HEK293 (cell line): ENCODE data around the gene NDUFB10.

Experiments used
- CTCF ChIA-PET: fragments of 350-600 bp; formaldehyde crosslinking; extraction: SDS; loops from one replicate; lab custom pipeline; 2021; ENCODE audit warnings: antibody characterized with exemption; lab: Yijun Ruan, JAX
- POLR2A ChIA-PET: fragments of 300-600 bp; formaldehyde crosslinking; extraction: SDS; loops from one replicate; lab custom pipeline; 2020; ENCODE audit warnings: antibody characterized with exemption, inconsistent platforms; lab: Yijun Ruan, JAX
- H3K27ac ChIP-seq: fragments of 200-500 bp; sonication (Bioruptor generic); 2 replicates; pipeline ENCODE4 v1.5.1; 2014; ENCODE audit warnings: low read depth, low read length, control low read depth, inconsistent platforms; ENCODE audit errors: extremely low read depth
- H3K36me3 ChIP-seq, 2 experiments: fragments of 200-500 bp in 1 of 2; sonication (Bioruptor generic) in 1 of 2; 1 replicate in 1 of 2; 2 replicates in 1 of 2; pipeline ENCODE4 v1.5.1; 2014 to 2017; ENCODE audit warnings: inconsistent platforms in 2 of 2, low read length in 2 of 2; ENCODE audit not compliant: control insufficient read depth in 2 of 2, insufficient read depth in 1 of 2
- H3K4me1 ChIP-seq: fragments of 200-500 bp; sonication (Bioruptor generic); 2 replicates; pipeline ENCODE4 v1.5.1; 2014; ENCODE audit warnings: mild to moderate bottlenecking, low read length, inconsistent platforms; ENCODE audit not compliant: control insufficient read depth, insufficient read depth
- H3K4me3 ChIP-seq: 2 replicates; pipeline ENCODE4 v1.5.1; 2011; ENCODE audit warnings: low read depth, mild to moderate bottlenecking, control low read depth, low read length, moderate library complexity
- H3K9me3 ChIP-seq: fragments of 200-500 bp; sonication (Bioruptor generic); 2 replicates; pipeline ENCODE4 v1.5.1; 2014; ENCODE audit warnings: low read depth, low read length, inconsistent platforms; ENCODE audit not compliant: control insufficient read depth, insufficient read depth
- BCL11A ChIP-seq: fragments of 450-650 bp; formaldehyde crosslinking; IDR thresholded peaks from 2 replicates; pipeline ENCODE4 v1.5.1; 2016; ENCODE audit warnings: low read depth, missing biosample characterization, missing genetic modification characterization
- BCL11B ChIP-seq: fragments of 450-650 bp; formaldehyde crosslinking; IDR thresholded peaks from 2 replicates; pipeline ENCODE4 v1.5.1; 2016; ENCODE audit warnings: low read depth, missing biosample characterization, missing genetic modification characterization
- EGR2 ChIP-seq: fragments of 450-650 bp; formaldehyde crosslinking; IDR thresholded peaks from 2 replicates; pipeline ENCODE4 v1.5.1; 2016; ENCODE audit warnings: low read depth, missing biosample characterization, missing genetic modification characterization
- KLF1 ChIP-seq: fragments of 450-650 bp; formaldehyde crosslinking; IDR thresholded peaks from 2 replicates; pipeline ENCODE4 v1.5.1; 2016; ENCODE audit warnings: missing biosample characterization, missing genetic modification characterization
- KLF9 ChIP-seq: fragments of 450-650 bp; formaldehyde crosslinking; IDR thresholded peaks from 2 replicates; pipeline ENCODE4 v1.5.1; 2016; ENCODE audit warnings: missing biosample characterization, missing genetic modification characterization, low read depth
- MZF1 ChIP-seq: fragments of 450-650 bp; formaldehyde crosslinking; IDR thresholded peaks from 2 replicates; pipeline ENCODE4 v1.5.1; 2017; ENCODE audit warnings: missing biosample characterization, missing genetic modification characterization, borderline replicate concordance
- SP2 ChIP-seq: fragments of 450-650 bp; formaldehyde crosslinking; IDR thresholded peaks from 2 replicates; pipeline ENCODE4 v1.5.1; 2016; ENCODE audit warnings: missing biosample characterization, missing genetic modification characterization
- TCF7L2 ChIP-seq: IDR thresholded peaks from 2 replicates; pipeline ENCODE4 v1.6.1; 2011; ENCODE audit warnings: low read depth, mild to moderate bottlenecking, inconsistent platforms, low read length, moderate library complexity, borderline replicate concordance
- ZBTB1 ChIP-seq: fragments of 450-650 bp; formaldehyde crosslinking; IDR thresholded peaks from 2 replicates; pipeline ENCODE4 v1.5.1; 2016; ENCODE audit warnings: missing biosample characterization, missing genetic modification characterization
- ZBTB17 ChIP-seq: fragments of 450-650 bp; formaldehyde crosslinking; IDR thresholded peaks from 2 replicates; pipeline ENCODE4 v1.5.1; 2016; ENCODE audit warnings: missing biosample characterization, missing genetic modification characterization
- ZBTB20 ChIP-seq: fragments of 450-650 bp; formaldehyde crosslinking; IDR thresholded peaks from 2 replicates; pipeline ENCODE4 v1.5.1; 2016; ENCODE audit warnings: missing biosample characterization, missing genetic modification characterization
- ZBTB44 ChIP-seq: fragments of 450-650 bp; IDR thresholded peaks from 2 replicates; pipeline ENCODE4 v1.5.1; 2018; ENCODE audit warnings: missing biosample characterization, mild to moderate bottlenecking, missing genetic modification characterization
- ZFHX2 ChIP-seq: fragments of 450-650 bp; formaldehyde crosslinking; conservative IDR thresholded peaks from 2 replicates; pipeline ENCODE4 v1.5.1; 2016; ENCODE audit warnings: missing biosample characterization, missing genetic modification characterization
- ZFP3 ChIP-seq: fragments of 450-650 bp; formaldehyde crosslinking; IDR thresholded peaks from 2 replicates; pipeline ENCODE4 v1.5.1; 2016; ENCODE audit warnings: low read depth, missing biosample characterization, missing genetic modification characterization
- ZNF146 ChIP-seq: fragments of 450-650 bp; formaldehyde crosslinking; IDR thresholded peaks from 2 replicates; pipeline ENCODE4 v1.5.1; 2016; ENCODE audit warnings: missing biosample characterization, missing genetic modification characterization
- ZNF175 ChIP-seq: fragments of 450-650 bp; formaldehyde crosslinking; IDR thresholded peaks from 2 replicates; pipeline ENCODE4 v1.5.1; 2016; ENCODE audit warnings: missing biosample characterization, missing genetic modification characterization
- ZNF184 ChIP-seq: fragments of 450-650 bp; IDR thresholded peaks from 2 replicates; pipeline ENCODE4 v1.5.1; 2018; ENCODE audit warnings: missing biosample characterization, mild to moderate bottlenecking, missing genetic modification characterization
- ZNF202 ChIP-seq: fragments of 450-650 bp; formaldehyde crosslinking; IDR thresholded peaks from 2 replicates; pipeline ENCODE4 v1.5.1; 2016; ENCODE audit warnings: missing biosample characterization, missing genetic modification characterization, borderline replicate concordance
- ZNF426 ChIP-seq: fragments of 450-650 bp; formaldehyde crosslinking; IDR thresholded peaks from 2 replicates; pipeline ENCODE4 v1.5.1; 2017; ENCODE audit warnings: missing biosample characterization, missing genetic modification characterization, mild to moderate bottlenecking, inconsistent platforms, moderate library complexity
- ZNF433 ChIP-seq: fragments of 450-650 bp; formaldehyde crosslinking; IDR thresholded peaks from 2 replicates; pipeline ENCODE4 v1.5.1; 2016; ENCODE audit warnings: missing biosample characterization, missing genetic modification characterization, low read depth
- ZNF473 ChIP-seq: fragments of 450-650 bp; formaldehyde crosslinking; IDR thresholded peaks from 2 replicates; pipeline ENCODE4 v1.5.1; 2017; ENCODE audit warnings: missing biosample characterization, missing genetic modification characterization
- ZNF580 ChIP-seq: fragments of 450-650 bp; formaldehyde crosslinking; IDR thresholded peaks from 2 replicates; pipeline ENCODE4 v1.5.1; 2016; ENCODE audit warnings: missing biosample characterization, missing genetic modification characterization
- ZNF621 ChIP-seq: fragments of 450-650 bp; formaldehyde crosslinking; IDR thresholded peaks from 2 replicates; pipeline ENCODE4 v1.5.1; 2017; ENCODE audit warnings: missing biosample characterization, missing genetic modification characterization
- ZNF626 ChIP-seq: fragments of 450-650 bp; sonication (Bioruptor Pico); formaldehyde crosslinking; IDR thresholded peaks from 2 replicates; pipeline ENCODE4 v1.5.1; 2018; ENCODE audit warnings: missing biosample characterization, missing genetic modification characterization, inconsistent platforms
- ZNF701 ChIP-seq: fragments of 450-650 bp; formaldehyde crosslinking; IDR thresholded peaks from 2 replicates; pipeline ENCODE4 v1.5.1; 2016; ENCODE audit warnings: missing biosample characterization, missing genetic modification characterization
- ZNF785 ChIP-seq: fragments of 450-650 bp; formaldehyde crosslinking; IDR thresholded peaks from 2 replicates; pipeline ENCODE4 v1.5.1; 2016; ENCODE audit warnings: missing biosample characterization, missing genetic modification characterization
- ZNF791 ChIP-seq: fragments of 450-650 bp; formaldehyde crosslinking; IDR thresholded peaks from 2 replicates; pipeline ENCODE4 v1.5.1; 2016; ENCODE audit warnings: missing biosample characterization, missing genetic modification characterization
- ZSCAN30 ChIP-seq: fragments of 450-650 bp; IDR thresholded peaks from 2 replicates; pipeline ENCODE4 v1.5.1; 2018; ENCODE audit warnings: missing biosample characterization, mild to moderate bottlenecking, missing genetic modification characterization, moderate library complexity

NDUFB10 gene

DNA sequence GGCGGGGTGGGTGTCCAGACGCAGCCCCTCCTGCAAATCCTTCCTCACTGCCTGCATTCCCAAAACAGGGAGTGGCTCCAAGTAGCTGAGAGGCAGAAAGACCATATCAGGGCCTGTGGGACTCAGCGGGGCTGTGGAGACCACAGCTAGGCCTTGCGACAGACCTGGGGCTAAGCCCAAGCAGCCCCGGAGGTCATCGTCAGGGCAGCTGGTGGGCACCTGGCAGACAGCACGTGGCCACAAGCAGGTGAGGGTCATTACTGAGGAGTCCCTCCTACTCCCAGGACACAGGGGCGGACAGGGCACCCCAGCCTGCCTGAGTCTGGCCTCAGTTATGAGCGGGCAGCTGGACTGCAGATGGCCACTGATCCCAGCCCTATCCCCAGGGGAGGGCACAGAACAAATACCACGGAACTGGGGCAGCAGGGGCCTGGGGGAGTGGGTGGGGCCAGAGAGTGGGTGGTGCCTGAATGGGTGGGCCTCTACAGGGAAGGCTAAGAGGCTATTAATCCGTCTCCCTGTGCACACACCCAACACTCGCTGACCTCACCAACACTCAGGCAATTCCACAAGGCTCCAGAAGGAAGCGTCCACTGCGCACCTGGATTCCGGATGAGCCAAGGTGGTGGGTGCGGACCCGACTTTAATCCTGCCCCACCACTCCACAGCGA lies 49.6 kb upstream of the NDUFB10 start:
- no peak overlapping the region for H3K27ac ChIP-seq
- TF ChIP-seq ZNF791, result no peak
- TF ChIP-seq ZNF473 (tag by site-specific recombination), result no peak
- TF ChIP-seq SP2, result no peak; the same call in 1 of the 2 replicates
- TF ChIP-seq ZNF701 (tag by site-specific recombination), result no peak
- no peak for TF ChIP-seq ZNF580 (tag by site-specific recombination)
- no peak for TF ChIP-seq TCF7L2
- no peak for TF ChIP-seq ZNF785
- peak; percentile 53 for TF ChIP-seq ZFHX2 (tag by site-specific recombination)
- no peak for TF ChIP-seq ZNF426 (tag by site-specific recombination)
- TF ChIP-seq KLF1 (tag by site-specific recombination), result peak; percentile 96
- TF ChIP-seq ZBTB17, result 0 out of 2 replicates have a peak, but pooled peaks have one; percentile 17
- peak; percentile 44; the same call in 1 of the 2 replicates for TF ChIP-seq EGR2 (tag by site-specific recombination)
- no peak for TF ChIP-seq ZNF184
- TF ChIP-seq ZNF626 (tag by site-specific recombination), result no peak
- TF ChIP-seq ZSCAN30 (tag by site-specific recombination), result no peak
- no peak for TF ChIP-seq ZBTB44 (tag by site-specific recombination)
- TF ChIP-seq KLF9 (tag by site-specific recombination), result peak; percentile 39; the same call in 1 of the 2 replicates
- H3K4me3 ChIP-seq, result no peak overlapping the region
- H3K4me1 ChIP-seq, result no peaks in the 10 kb centered on the region
- no peaks in the 10 kb centered on the region for H3K36me3 ChIP-seq
- H3K9me3 ChIP-seq, result no peaks in the 10 kb centered on the region
- ChIA-PET POLR2A (interaction anchor here (0.5 to 1.8 kb wide), 3 partner anchors 14 to 246 kb away, joined by 3 read pairs; partner anchors contain the start of gene TRAF7), CTCF (interaction anchor here (1.2 to 1.3 kb wide), 2 partner anchors 19 to 46 kb away, joined by 4 to 6 read pairs; no protein-coding TSS in a partner anchor)

DNA sequence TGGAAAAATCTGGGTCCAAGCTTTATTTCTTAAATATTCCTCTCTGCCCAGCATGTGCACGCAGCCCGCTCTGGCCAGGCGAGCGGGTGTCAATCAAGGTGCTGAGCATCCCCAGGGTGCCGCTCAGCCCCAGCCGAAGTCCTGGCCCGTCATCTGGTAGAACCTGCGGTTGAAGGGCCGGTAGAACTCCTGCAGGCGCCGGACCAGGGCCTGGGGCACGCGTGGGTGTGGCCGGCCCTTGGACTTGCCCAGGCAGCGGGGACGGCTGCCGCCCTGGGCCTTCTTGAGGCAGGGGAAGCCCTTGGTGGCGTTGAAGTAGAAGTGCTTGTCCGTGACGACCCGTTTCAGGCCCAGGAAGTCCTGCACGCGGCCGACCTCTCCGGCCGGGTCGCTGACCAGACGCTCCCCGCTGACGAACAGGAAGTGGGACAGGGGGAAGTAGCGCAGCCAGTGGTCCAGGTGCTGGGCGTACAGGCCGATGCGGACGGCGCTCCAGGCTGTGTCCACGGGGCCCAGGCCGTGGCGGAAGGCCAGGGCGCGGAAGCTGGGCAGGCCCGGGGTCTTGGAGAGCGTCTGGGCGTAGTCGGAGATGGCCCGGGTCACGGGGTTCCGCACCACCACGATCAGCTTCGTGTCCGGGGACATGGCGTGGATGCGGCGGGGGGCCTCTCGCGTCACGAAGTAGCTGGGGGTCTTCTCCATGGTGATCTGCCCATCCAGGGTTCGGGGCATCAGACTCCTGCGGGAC lies 47.7 kb upstream of the NDUFB10 start:
- H3K36me3 ChIP-seq, result no peaks in the 10 kb centered on the region
- peak; percentile 95 for TF ChIP-seq BCL11B (tag by site-specific recombination)
- TF ChIP-seq ZNF175 (tag by site-specific recombination), result no peak
- no peak for TF ChIP-seq ZNF621 (tag by site-specific recombination)
- TF ChIP-seq MZF1 (tag by site-specific recombination), result no peak
- no peak for TF ChIP-seq ZNF202 (tag by site-specific recombination)
- no peak for TF ChIP-seq ZNF146 (tag by site-specific recombination)
- TF ChIP-seq BCL11A (tag by site-specific recombination), result 0 out of 2 replicates have a peak, but pooled peaks have one; percentile 41
- no peak for TF ChIP-seq ZNF433
- TF ChIP-seq ZFP3 (tag by site-specific recombination), result no peak
- no peak for TF ChIP-seq ZBTB20 (tag by site-specific recombination)
- no peak for TF ChIP-seq ZBTB1
- H3K4me1 ChIP-seq, result no peaks in the 10 kb centered on the region
- H3K4me3 ChIP-seq, result no peak overlapping the region
- POLR2A ChIA-PET, result no interaction called here
- no peaks in the 10 kb centered on the region for H3K9me3 ChIP-seq
- H3K27ac ChIP-seq, result no peak overlapping the region
- CTCF ChIA-PET, result interaction anchor here (0.6 kb wide), 1 partner anchor 12 kb away, joined by 3 read pairs; no protein-coding TSS in a partner anchor
